ENCODE measurements around the gene MMP3.

- TF ChIP-seq ZBTB7A (IDR thresholded peaks at IDR 0.05; ENCODE audit: low read depth) (no peak), TAF1 (IDR thresholded peaks at IDR 0.05; ENCODE audit: low read depth) (no peak)
These were observed 50.8 kb downstream of the MMP3 start for GRCh38 chr11:102792604-102793003.
